ENCODE data around the gene CCNI.
A peak's percentile ranks its signal among the peaks of the same experiment; 100 is the strongest.
"Not testable (repeated sequence)": the region's sequence is repeated elsewhere in the genome, so short reads cannot be mapped to it uniquely, and the experiment has no call there.

The CCNI gene

DNA sequence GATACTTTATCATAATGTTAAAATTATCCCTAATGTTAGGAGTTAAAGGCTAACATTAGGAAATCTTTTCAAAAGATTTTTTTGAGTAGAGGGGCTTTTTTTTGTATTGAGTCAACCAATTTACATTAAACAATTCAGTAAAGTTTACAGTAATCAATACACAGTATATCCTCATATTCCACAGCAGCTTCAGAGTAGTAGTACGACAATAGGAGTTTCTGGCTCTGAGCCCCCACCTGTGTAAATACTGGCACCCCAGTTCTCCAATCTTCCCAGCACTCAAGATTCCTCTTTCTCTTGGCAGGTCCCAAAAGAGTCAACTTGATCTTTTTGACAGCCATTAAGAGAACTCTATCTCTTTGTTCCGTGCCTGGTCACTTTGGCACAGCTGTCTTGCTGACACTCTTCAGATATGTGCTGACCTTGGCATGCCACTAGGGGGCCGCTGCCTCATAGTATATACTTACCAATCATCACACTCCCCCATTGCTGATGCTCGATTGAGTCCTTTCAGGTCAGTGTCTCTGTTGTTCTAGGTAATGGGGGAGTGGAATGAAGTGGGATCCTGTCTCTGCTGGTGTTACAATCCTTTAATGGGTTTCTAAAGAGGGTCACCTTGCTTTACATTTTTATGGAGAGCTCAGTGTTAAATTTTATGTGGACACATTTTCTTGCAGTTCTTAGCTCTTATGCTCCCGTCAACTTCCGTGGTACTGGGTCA is 19.5 kb upstream of the CCNI start:
- no peak overlapping the region for H3K9ac ChIP-seq (ENCODE audit: low read depth, low read length)
- peaks cover 3% of the 10 kb centered on the region; the same call in 1 of the 2 replicates for H3K4me1 ChIP-seq (ENCODE audit: insufficient read depth, low read length)
- no peaks in the 10 kb centered on the region for H3K36me3 ChIP-seq (ENCODE audit: insufficient read depth, low read length)
- no peaks in the 10 kb centered on the region for H3K9me3 ChIP-seq (ENCODE audit: control insufficient read depth, insufficient read depth, low read length)

DNA sequence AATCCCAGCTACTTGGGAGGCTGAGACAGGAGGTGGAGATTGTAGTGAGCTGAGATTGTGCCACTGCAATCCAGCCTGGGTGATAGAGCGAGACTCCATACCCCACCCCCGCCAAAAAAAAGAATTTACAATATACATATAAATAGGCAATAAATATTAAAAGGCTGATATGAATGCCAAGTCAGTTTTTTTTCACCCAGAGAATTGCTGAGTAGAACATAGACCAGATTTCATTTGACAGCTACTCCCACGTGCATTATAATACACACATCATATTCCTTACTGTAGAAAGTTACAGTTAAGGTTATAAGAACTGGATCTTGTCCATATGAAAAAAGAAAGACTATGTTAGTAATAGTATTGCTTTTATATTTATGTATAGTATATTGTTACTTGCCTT is 18.7 kb upstream of the CCNI start:
- no peaks in the 10 kb centered on the region for H3K4me1 ChIP-seq (ENCODE audit: insufficient read depth, low read length)
- no peaks in the 10 kb centered on the region for H3K36me3 ChIP-seq (ENCODE audit: insufficient read depth, low read length)
- H3K9me3 ChIP-seq (ENCODE audit: control insufficient read depth, insufficient read depth, low read length), result no peaks in the 10 kb centered on the region
- H3K9ac ChIP-seq (ENCODE audit: low read depth, low read length), result no peak overlapping the region

DNA sequence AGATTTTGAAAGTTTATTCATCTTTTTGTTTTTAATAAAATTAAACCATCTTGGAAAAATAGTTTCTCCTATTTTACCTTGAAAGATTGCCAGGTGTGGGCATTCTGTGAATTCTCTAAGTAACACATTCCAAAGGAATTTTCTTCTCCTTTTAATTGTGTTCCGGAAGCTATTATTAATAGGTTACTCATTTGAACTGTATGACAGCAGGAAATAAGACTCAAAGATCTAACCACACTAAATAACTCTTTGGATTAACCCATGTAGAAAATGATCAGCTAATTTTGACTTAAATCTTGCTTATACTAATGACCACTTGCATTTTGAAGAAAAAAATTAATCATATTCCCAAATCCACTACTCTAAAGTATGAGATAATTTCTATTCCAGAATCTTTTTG is 17.6 kb upstream of the CCNI start:
- no peaks in the 10 kb centered on the region for H3K36me3 ChIP-seq (ENCODE audit: insufficient read depth, low read length)
- no peaks in the 10 kb centered on the region for H3K9me3 ChIP-seq (ENCODE audit: control insufficient read depth, insufficient read depth, low read length)
- no peaks in the 10 kb centered on the region for H3K4me1 ChIP-seq (ENCODE audit: insufficient read depth, low read length)
- no peak overlapping the region for H3K9ac ChIP-seq (ENCODE audit: low read depth, low read length)

DNA sequence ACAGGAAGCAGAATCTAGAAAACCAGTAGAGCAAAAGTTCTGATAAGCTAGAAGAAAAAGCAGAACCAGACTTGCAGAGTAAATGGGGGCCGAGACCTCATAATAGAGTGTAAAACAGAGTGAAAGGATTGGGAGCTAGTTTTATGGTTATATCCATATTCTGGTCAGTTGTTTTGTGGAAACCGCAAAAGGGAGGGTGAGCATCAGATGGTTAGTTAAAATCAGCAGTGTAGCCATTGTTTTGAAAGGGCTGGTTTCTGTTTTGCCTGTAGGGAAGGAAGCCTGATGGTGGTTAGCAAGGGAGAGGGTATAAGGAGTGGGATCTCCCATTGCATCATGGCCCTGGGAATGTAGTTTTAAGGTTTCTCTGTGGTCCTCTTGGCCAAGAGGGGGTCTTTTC is 17.2 kb upstream of the CCNI start:
- no peaks in the 10 kb centered on the region for H3K4me1 ChIP-seq (ENCODE audit: insufficient read depth, low read length)
- no peak overlapping the region for H3K9ac ChIP-seq (ENCODE audit: low read depth, low read length)
- no peaks in the 10 kb centered on the region for H3K36me3 ChIP-seq (ENCODE audit: insufficient read depth, low read length)
- H3K9me3 ChIP-seq (ENCODE audit: control insufficient read depth, insufficient read depth, low read length), result no peaks in the 10 kb centered on the region

DNA sequence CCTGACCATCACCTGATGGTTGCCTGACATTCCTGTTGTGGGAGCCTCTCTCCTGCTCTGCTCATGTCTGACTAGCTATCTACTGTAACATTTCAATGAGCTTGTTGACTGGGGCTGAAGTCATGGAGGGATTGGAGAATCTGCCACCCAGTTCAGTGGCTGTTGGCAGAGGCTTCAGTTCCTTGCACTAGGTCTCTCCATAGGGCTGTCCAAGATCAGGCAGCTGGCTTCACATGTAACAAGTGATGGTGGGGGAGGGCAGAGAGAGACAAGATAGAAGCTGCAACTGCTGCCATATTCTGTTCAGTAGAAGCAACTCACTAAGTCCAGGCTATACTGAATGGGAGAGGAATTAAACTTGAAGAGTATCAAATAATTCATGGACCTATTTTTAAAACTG is 14.1 kb upstream of the CCNI start:
- Histone ChIP-seq H3K36me3 (ENCODE audit: insufficient read depth, low read length) (no peaks in the 10 kb centered on the region), H3K4me1 (ENCODE audit: insufficient read depth, low read length) (no peaks in the 10 kb centered on the region), H3K9me3 (ENCODE audit: control insufficient read depth, insufficient read depth, low read length) (no peaks in the 10 kb centered on the region), H3K9ac (ENCODE audit: low read depth, low read length) (no peak overlapping the region)

DNA sequence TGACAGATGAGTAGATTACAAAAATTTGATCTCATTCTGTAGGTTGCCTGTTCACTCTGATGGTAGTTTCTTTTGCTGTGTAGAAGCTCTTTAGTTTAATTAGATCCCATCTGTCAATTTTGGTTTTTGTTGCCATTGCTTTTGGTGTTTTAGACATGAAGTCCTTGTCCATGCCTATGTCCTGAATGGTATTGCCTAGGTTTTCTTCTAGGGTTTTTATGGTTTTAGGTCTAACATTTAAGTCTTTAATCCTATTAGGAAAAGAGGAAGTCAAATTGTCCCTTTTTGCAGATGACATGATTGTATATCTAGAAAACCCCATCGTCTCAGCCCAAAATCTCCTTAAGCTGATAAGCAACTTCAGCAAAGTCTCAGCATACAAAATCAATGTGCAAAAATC is 11.2 kb upstream of the CCNI start:
- H3K4me1 ChIP-seq (ENCODE audit: insufficient read depth, low read length); H3K36me3 ChIP-seq (ENCODE audit: insufficient read depth, low read length); H3K9ac ChIP-seq (ENCODE audit: low read depth, low read length); H3K9me3 ChIP-seq (ENCODE audit: control insufficient read depth, insufficient read depth, low read length): not testable (repeated sequence)

DNA sequence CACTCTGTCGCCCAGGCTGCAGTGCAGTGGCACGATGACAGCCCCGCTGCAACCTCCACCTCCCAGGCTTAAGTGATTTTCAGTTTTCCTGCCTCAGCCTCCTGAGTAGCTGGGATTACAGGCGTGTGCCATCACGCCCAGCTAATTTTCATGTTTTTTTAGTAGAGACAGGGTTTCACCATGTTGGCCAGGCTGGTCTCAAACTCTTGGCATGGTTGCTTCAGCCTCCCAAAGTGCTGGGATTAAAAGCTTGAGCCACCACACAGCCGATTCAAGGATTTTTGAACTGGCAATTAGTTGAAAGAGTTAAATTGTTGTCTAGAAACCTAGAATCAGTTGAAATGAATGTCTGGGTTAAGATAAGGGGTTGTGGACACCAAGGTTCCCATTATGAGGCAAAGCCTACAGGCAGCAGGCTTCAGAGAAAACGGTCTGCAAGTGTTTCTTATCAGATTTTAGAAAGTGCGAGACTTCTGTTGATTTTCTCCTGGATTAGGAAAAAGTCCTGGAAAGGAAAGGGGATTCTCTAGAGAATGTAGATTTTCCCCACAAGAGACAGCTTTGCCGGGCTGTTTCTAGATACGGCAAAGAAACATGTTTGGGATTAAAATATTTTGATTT is 8.3 kb upstream of the CCNI start:
- Histone ChIP-seq H3K9ac (ENCODE audit: low read depth, low read length) (no peak overlapping the region), H3K4me1 (ENCODE audit: insufficient read depth, low read length) (no peaks in the 10 kb centered on the region), H3K36me3 (ENCODE audit: insufficient read depth, low read length) (no peaks in the 10 kb centered on the region; the same call in 1 of the 2 replicates), H3K9me3 (ENCODE audit: control insufficient read depth, insufficient read depth, low read length) (no peaks in the 10 kb centered on the region)

DNA sequence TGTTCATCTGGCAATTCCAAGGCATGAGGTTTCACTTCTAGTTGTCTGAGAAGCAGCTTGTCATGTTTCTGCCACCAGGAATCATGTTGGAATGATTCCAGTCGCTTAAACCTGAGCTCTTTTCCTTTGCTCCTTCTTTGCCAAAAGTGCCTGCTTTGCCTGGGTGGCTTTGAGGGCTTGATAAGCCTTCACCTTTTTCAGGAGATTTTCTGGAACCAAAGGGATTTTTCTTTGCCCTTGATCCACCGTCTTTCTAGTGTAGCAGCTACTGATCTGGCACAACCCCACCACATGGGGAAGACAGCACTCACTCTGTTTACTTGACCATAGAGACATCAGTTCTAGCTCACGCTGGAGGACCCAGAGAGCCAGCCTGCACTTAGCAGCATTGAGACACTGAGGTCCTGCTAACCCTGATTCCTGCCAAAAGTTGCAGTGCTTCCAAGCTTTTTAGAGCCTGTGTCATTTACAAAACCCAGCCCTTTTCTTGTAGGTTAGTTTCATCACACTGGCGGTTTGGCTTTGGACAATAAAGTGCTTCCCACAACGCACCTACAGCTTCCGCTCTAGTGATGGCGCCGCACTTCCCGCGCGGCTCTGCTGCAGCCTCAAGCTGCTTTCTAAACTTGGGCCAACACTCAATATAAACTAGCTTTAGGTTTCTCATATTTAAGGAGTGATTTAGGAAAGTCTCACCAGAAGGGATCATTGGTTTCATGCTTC is 7.3 kb upstream of the CCNI start:
- H3K9me3 ChIP-seq (ENCODE audit: control insufficient read depth, insufficient read depth, low read length), result no peaks in the 10 kb centered on the region
- H3K9ac ChIP-seq (ENCODE audit: low read depth, low read length), result no peak overlapping the region; the same call in 1 of the 2 replicates
- no peaks in the 10 kb centered on the region; the same call in 1 of the 2 replicates for H3K36me3 ChIP-seq (ENCODE audit: insufficient read depth, low read length)
- no peaks in the 10 kb centered on the region for H3K4me1 ChIP-seq (ENCODE audit: insufficient read depth, low read length)

DNA sequence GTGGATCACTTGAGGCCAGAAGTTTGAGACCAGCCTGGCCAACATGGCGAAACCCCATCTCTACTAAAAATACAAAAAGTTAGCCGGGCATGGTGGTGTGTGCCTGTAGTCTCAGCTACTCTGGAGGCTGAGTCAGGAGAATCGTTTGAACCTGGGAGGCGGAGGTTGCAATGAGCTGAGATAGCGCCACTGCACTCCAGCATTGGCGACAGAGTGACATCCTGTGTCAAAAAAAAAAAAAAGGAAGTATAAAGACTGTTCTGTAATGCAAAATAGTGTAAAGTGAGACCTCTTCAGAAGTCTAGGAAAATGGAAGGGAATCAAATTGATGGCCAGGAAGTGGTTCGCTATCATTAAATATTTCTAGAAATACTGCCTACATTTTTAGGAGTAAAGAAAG is 5.0 kb upstream of the CCNI start:
- not testable (repeated sequence) for H3K4me1 ChIP-seq (ENCODE audit: insufficient read depth, low read length); H3K9ac ChIP-seq (ENCODE audit: low read depth, low read length); H3K36me3 ChIP-seq (ENCODE audit: insufficient read depth, low read length); H3K9me3 ChIP-seq (ENCODE audit: control insufficient read depth, insufficient read depth, low read length)

DNA sequence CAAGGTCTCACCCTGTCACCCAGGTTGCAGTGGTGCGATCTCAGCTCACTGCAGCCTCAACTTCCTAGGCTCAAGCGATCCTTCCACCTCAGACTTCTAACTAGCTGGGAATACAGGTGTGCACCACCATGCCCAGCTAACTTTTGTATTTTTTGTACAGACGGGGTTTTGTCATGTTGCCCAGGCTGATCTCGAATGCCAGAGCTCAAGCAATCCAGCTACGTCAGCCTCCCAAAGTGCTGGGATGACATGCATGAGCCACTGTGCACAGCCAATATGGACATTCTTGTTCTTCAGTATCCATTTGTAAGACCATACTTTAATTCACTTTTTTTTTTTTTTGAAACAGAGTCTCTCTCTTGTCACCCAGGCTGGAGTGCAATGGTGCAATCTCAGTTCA is 3.5 kb upstream of the CCNI start:
- Histone ChIP-seq H3K36me3 (ENCODE audit: insufficient read depth, low read length) (no peaks in the 10 kb centered on the region; the same call in 1 of the 2 replicates), H3K9me3 (ENCODE audit: control insufficient read depth, insufficient read depth, low read length) (no peaks in the 10 kb centered on the region)

DNA sequence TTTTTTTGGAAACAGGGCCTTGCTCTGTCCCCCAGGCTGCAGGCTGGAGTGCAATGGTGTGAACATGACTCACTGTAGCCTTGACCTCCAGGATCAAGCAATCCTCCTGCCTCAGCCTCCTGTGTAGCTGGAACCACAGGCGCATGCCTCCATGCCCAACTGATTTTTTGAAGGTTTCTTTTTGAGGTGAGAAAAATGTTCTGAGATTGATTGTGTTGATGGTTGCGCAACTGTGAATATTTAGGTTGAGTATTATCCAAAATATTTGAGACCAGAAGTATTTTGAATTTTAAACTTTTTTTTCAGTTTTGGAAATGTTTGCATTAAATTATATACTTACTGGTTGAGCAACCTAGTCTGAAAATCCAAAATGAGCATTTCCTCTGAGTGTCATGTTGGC is 2.6 kb upstream of the CCNI start:
- no peaks in the 10 kb centered on the region for H3K9me3 ChIP-seq (ENCODE audit: control insufficient read depth, insufficient read depth, low read length)
- no peaks in the 10 kb centered on the region; the same call in 1 of the 2 replicates for H3K36me3 ChIP-seq (ENCODE audit: insufficient read depth, low read length)
- H3K4me1 ChIP-seq (ENCODE audit: insufficient read depth, low read length), result no peaks in the 10 kb centered on the region; the same call in 1 of the 2 replicates
- H3K9ac ChIP-seq (ENCODE audit: low read depth, low read length), result no peak overlapping the region

More for the DNA sequence above, 3.5 kb upstream of the CCNI start:
- Histone ChIP-seq H3K9ac (ENCODE audit: low read depth, low read length) (no peak overlapping the region), H3K4me1 (ENCODE audit: insufficient read depth, low read length) (no peaks in the 10 kb centered on the region)

DNA sequence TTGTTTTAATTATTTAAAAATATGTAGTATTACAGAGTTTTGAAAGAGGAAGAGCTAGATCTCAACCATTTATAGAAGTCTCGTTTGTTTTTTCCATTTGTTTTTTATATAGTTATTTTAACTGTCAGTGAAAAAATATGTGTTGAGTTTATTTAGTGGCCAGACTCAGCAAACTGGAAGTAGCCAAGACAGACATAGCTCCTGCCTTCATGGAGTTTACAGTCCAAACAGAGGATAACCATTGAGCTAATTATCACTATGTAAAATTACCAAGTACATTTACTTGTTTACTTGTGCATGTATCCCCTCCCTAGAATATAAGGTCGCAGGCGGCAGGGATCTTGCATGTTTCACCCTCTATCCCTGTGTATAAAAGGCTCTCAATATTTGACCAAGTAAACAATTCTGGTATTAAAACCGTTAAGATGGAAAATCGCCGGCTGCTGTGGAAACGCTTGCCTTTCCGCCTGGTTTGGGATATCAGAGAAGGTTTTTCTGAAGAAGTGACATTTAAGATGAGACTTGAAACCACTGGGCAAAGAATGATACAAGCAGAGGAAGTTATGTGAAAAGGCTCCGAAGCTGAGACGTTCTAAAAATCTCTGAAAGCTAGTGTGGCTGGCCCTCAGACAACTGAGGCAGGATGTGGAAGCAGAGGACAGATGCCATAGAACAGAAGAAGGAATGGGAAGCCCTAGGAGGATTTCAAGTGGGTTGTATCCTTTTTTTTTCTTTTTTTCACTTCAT is 1.3 kb upstream of the CCNI start:
- H3K9ac ChIP-seq (ENCODE audit: low read depth, low read length), result peak overlapping the region; percentile 97; the same call in 1 of the 2 replicates
- H3K9me3 ChIP-seq (ENCODE audit: control insufficient read depth, insufficient read depth, low read length), result no peaks in the 10 kb centered on the region
- H3K36me3 ChIP-seq (ENCODE audit: insufficient read depth, low read length), result no peaks in the 10 kb centered on the region
- H3K4me1 ChIP-seq (ENCODE audit: insufficient read depth, low read length), result no peaks in the 10 kb centered on the region; the same call in 1 of the 2 replicates

DNA sequence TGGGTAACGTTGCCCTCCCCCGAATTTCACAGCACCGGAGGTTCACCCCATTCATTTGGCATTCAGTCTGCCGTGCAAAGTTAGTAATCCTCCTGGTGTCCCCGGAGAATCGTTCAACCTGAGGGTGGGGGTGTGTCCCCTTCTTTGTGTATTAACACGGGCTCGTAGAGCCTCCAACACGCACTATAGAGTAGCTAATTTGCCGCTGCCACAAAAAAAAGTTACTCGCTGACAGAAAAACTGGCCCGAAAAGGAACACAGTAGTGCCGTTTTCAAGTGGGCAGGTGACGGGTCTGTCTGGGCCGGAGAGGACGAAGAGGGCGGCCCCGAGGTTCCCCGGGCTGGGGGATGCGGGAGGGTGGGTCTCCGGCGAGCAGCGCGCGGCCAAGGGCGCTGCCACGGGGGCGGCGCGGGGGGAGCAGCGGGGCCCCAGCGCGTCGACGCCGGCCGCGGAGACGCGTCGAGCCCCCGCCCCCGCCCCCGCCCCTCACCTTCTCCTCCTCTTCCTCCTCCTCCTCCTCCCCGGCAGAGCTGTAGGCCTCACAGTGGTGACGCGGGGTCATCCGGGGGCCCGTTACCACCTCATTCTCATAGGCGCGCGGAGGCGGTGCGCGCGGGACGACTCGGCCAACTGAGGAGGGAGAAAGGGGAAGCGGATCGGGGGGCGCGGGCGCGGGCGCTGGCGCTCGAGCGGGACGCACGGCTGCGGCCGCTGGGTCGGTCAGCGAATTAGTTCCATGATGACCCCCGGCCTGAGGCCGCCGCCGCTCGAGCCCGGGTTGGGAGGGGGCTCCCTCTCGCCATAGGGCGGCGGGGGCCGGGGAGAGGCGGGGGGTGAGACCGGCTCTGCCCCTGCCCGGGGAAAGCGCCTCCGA is 571 bp downstream of the CCNI start:
- no peaks in the 10 kb centered on the region; the same call in 1 of the 2 replicates for H3K4me1 ChIP-seq (ENCODE audit: insufficient read depth, low read length)
- H3K36me3 ChIP-seq (ENCODE audit: insufficient read depth, low read length), result no peaks in the 10 kb centered on the region
- no peaks in the 10 kb centered on the region for H3K9me3 ChIP-seq (ENCODE audit: control insufficient read depth, insufficient read depth, low read length)
- H3K9ac ChIP-seq (ENCODE audit: low read depth, low read length), result peak overlapping the region; percentile 97

All from ES-I3 (cell line).